Panc1 (cell line): ENCODE measurements around the gene DNAJC16.

Source experiments
- POLR2AphosphoS5 ChIP-seq: IDR thresholded peaks from 2 replicates; pipeline ENCODE4 v1.6.1; 2012; ENCODE audit warnings: mild to moderate bottlenecking, low read depth, low read length, moderate library complexity
- SIN3A ChIP-seq: IDR thresholded peaks from 2 replicates; pipeline ENCODE4 v1.6.1; 2012; ENCODE audit warnings: low read depth, mild to moderate bottlenecking, low read length, moderate library complexity, borderline replicate concordance; ENCODE audit not compliant: insufficient read depth
- TCF7L2 ChIP-seq: IDR thresholded peaks from 2 replicates; pipeline ENCODE4 v1.6.1; 2011; ENCODE audit warnings: mild to moderate bottlenecking, low read depth, low read length, inconsistent platforms
- TF ChIP-seq, protein P1 (sequence below): fragments of 450-650 bp; IDR thresholded peaks from 2 replicates; pipeline ENCODE4 v1.5.1; 2017; ENCODE audit warnings: mild to moderate bottlenecking
- TF ChIP-seq, protein P2 (sequence below), 2 experiments: IDR thresholded peaks; 2 replicates each; pipeline ENCODE4 v1.6.1; 2011 to 2012; ENCODE audit warnings: low read depth in 2 of 2, control low read depth in 1 of 2, low read length in 1 of 2, mild to moderate bottlenecking in 1 of 2, moderate library complexity in 1 of 2; ENCODE audit not compliant: insufficient read depth in 1 of 2

DNA sequence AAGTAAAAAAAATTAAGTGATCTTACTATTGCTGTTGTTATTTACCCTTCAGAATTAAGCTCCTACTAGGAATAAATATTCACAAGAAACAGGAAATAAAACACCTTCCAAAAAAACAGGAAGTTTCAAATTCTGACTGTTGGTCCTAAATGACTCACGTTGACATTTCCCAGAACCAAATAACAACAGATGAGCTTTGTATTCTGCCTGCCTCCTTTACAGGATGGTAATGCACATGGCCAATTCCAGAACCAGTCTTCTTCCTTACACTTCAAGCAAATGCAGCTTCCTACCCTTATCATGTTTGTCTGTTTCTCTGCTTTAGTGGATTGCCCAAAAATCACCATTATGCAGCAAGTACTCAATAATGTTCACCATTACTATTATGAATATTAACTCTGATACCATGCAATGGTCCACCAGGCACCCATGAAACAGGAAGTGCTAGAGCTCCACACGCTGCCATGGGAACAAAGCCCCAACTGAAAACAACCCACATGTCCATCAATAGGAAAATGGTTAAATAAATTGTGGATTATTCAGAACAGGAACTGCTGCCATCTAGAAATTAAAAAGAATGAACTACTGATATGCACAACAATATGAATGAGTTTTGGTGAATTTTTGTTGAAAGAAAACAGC lies 11.5 kb upstream of the DNAJC16 start:
- TF ChIP-seq, protein P1, sequence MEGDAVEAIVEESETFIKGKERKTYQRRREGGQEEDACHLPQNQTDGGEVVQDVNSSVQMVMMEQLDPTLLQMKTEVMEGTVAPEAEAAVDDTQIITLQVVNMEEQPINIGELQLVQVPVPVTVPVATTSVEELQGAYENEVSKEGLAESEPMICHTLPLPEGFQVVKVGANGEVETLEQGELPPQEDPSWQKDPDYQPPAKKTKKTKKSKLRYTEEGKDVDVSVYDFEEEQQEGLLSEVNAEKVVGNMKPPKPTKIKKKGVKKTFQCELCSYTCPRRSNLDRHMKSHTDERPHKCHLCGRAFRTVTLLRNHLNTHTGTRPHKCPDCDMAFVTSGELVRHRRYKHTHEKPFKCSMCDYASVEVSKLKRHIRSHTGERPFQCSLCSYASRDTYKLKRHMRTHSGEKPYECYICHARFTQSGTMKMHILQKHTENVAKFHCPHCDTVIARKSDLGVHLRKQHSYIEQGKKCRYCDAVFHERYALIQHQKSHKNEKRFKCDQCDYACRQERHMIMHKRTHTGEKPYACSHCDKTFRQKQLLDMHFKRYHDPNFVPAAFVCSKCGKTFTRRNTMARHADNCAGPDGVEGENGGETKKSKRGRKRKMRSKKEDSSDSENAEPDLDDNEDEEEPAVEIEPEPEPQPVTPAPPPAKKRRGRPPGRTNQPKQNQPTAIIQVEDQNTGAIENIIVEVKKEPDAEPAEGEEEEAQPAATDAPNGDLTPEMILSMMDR, result no peak
- TF ChIP-seq POLR2AphosphoS5 (no peak), SIN3A (no peak), TCF7L2 (no peak)
- TF ChIP-seq, protein P2, sequence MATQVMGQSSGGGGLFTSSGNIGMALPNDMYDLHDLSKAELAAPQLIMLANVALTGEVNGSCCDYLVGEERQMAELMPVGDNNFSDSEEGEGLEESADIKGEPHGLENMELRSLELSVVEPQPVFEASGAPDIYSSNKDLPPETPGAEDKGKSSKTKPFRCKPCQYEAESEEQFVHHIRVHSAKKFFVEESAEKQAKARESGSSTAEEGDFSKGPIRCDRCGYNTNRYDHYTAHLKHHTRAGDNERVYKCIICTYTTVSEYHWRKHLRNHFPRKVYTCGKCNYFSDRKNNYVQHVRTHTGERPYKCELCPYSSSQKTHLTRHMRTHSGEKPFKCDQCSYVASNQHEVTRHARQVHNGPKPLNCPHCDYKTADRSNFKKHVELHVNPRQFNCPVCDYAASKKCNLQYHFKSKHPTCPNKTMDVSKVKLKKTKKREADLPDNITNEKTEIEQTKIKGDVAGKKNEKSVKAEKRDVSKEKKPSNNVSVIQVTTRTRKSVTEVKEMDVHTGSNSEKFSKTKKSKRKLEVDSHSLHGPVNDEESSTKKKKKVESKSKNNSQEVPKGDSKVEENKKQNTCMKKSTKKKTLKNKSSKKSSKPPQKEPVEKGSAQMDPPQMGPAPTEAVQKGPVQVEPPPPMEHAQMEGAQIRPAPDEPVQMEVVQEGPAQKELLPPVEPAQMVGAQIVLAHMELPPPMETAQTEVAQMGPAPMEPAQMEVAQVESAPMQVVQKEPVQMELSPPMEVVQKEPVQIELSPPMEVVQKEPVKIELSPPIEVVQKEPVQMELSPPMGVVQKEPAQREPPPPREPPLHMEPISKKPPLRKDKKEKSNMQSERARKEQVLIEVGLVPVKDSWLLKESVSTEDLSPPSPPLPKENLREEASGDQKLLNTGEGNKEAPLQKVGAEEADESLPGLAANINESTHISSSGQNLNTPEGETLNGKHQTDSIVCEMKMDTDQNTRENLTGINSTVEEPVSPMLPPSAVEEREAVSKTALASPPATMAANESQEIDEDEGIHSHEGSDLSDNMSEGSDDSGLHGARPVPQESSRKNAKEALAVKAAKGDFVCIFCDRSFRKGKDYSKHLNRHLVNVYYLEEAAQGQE (IDR thresholded peaks at IDR 0.05; ENCODE audit: insufficient read depth in 1 of 2, low read depth in 2 of 2, low read length in 1 of 2), result no peak
